Keratinocyte (primary cell): ENCODE measurements around the gene LYSET. TPM values are rescaled to one million over a fixed set of nuclear protein-coding genes. Genes with fewer than 3 reads are reported as not detected.
"Not testable (repeated sequence)": the region's sequence is repeated elsewhere in the genome, so short reads cannot be mapped to it uniquely, and the experiment has no call there.

Experiments used
- DNase-seq: peaks from one replicate; pipeline ENCODE4 v3.0.0-alpha.2; 2011; ENCODE audit warnings: low read depth, missing footprints, low spot score
- FAIRE-seq: peaks from 2 replicates; lab custom pipeline; 2011; peaks lifted over from hg19 to GRCh38; lab: Jason Lieb, UNC
- H2AFZ ChIP-seq: 2 replicates; pipeline ENCODE4 v1.6.0; 2012; ENCODE audit warnings: low read length, control low read depth, inconsistent platforms; ENCODE audit not compliant: control insufficient read depth
- H3K27ac ChIP-seq: 2 replicates; pipeline ENCODE4 v1.5.1; 2011; ENCODE audit warnings: low read length; ENCODE audit not compliant: control insufficient read depth, insufficient read depth
- H3K27me3 ChIP-seq: 3 replicates; pipeline ENCODE4 v1.6.0; 2011; ENCODE audit warnings: low read length; ENCODE audit not compliant: control insufficient read depth, insufficient read depth; ENCODE audit errors: extremely low read depth
- H3K36me3 ChIP-seq, 2 experiments: 2 replicates in 1 of 2; 3 replicates in 1 of 2; pipeline ENCODE4 v1.5.1; 2011; ENCODE audit warnings: low read length in 2 of 2, mild to moderate bottlenecking in 1 of 2; ENCODE audit not compliant: control insufficient read depth in 2 of 2, insufficient read depth in 2 of 2; ENCODE audit errors: extremely low read depth in 1 of 2
- H3K4me1 ChIP-seq: 3 replicates; pipeline ENCODE4 v1.5.1; 2011; ENCODE audit warnings: low read length; ENCODE audit not compliant: control insufficient read depth, insufficient read depth; ENCODE audit errors: extremely low read depth
- H3K4me2 ChIP-seq: 3 replicates; pipeline ENCODE4 v1.6.0; 2011; ENCODE audit warnings: low read depth, low read length; ENCODE audit not compliant: control insufficient read depth, insufficient read depth; ENCODE audit errors: extremely low read depth
- H3K4me3 ChIP-seq, 3 experiments: fragments of 200-600 bp in 1 of 3; sonication (generic) in 1 of 3; 2 replicates in 2 of 3; 3 replicates in 1 of 3; pipeline ENCODE4 v1.5.1; 2011 to 2016; ENCODE audit warnings: low read length in 3 of 3, mild to moderate bottlenecking in 3 of 3, control low read depth in 2 of 3, inconsistent platforms in 1 of 3, low read depth in 1 of 3, mixed read lengths in 1 of 3, mixed run types in 1 of 3, moderate library complexity in 1 of 3; ENCODE audit not compliant: control insufficient read depth in 2 of 3, insufficient read depth in 2 of 3; ENCODE audit errors: extremely low read depth in 1 of 3
- H3K79me2 ChIP-seq: 2 replicates; pipeline ENCODE4 v1.6.0; 2012; ENCODE audit warnings: low read length; ENCODE audit not compliant: control insufficient read depth, insufficient read depth
- H3K9ac ChIP-seq: 3 replicates; pipeline ENCODE4 v1.6.0; 2011; ENCODE audit warnings: low read length; ENCODE audit not compliant: control insufficient read depth, insufficient read depth; ENCODE audit errors: extremely low read depth
- H3K9me1 ChIP-seq: 3 replicates; pipeline ENCODE4 v1.6.0; 2011; ENCODE audit warnings: low read length; ENCODE audit not compliant: control insufficient read depth, insufficient read depth; ENCODE audit errors: extremely low read depth
- H3K9me3 ChIP-seq: 2 replicates; pipeline ENCODE4 v1.5.1; 2012; ENCODE audit warnings: low read depth, low read length; ENCODE audit not compliant: control insufficient read depth
- H4K20me1 ChIP-seq: 3 replicates; pipeline ENCODE4 v1.6.0; 2011; ENCODE audit warnings: low read length; ENCODE audit not compliant: control insufficient read depth, insufficient read depth; ENCODE audit errors: extremely low read depth
- EZH2 ChIP-seq: IDR thresholded peaks from one replicate; pipeline ENCODE4 v1.6.1; 2012; ENCODE audit warnings: inconsistent platforms, mild to moderate bottlenecking, low read length, moderate library complexity
- dilution Hi-C: fragments of 300-500 bp; cut with MboI; formaldehyde crosslinking; loops from one replicate; pipeline ENCODE4 v1.7.0; 2020; ENCODE audit warnings: low sequenced_read_pairs; ENCODE audit not compliant: extremely low pct_ligation_motif_present
- polyA plus RNA-seq, 5 experiments: library from polyadenylated mRNA; depleted of rRNA in 3 of 5; stranded (reverse) in 3 of 5; stranded (forward) in 1 of 5; unstranded in 1 of 5; fragments of >200 nt; gene quantifications; 1 replicate in 1 of 5; 2 replicates in 3 of 5; 3 replicates in 1 of 5; pipeline versions ENCODE4 v1.2.1 to v1.2.3, GENCODE V29; 2011 to 2012; ENCODE audit warnings: missing spikeins in 2 of 5, low read depth in 1 of 5, low replicate concordance in 1 of 5

Gene LYSET
- polyA plus RNA-seq, 1 donor (not counting 4 experiments of a cell fraction or from before 2014, with no cell fraction given) = 24.6 TPM

- Histone ChIP-seq H3K27ac (no peak overlapping the region), H3K27me3 (no peaks in the 10 kb centered on the region), H3K9me1 (no peaks in the 10 kb centered on the region), H3K9ac (no peak overlapping the region), H3K4me3 (no peak overlapping the region), H2AFZ (no peak overlapping the region), H3K9me3 (no peaks in the 10 kb centered on the region), H3K36me3 (no peaks in the 10 kb centered on the region), H4K20me1 (no peaks in the 10 kb centered on the region), H3K79me2 (no peaks in the 10 kb centered on the region), H3K4me1 (no peaks in the 10 kb centered on the region), H3K4me2 (no peak overlapping the region)
- dilution Hi-C loops = no loop called here
- TF ChIP-seq EZH2 = no peak
- no peak for DNase-seq
- FAIRE-seq = no peak
These were observed 21.6 kb upstream of the LYSET start for GRCh38 chr14:93163564-93163963.

- H3K4me2 ChIP-seq, H3K27me3 ChIP-seq, H3K4me1 ChIP-seq, dilution Hi-C loops, H3K9me3 ChIP-seq, H3K4me3 ChIP-seq, H3K79me2 ChIP-seq, H3K27ac ChIP-seq, DNase-seq, H3K36me3 ChIP-seq, H2AFZ ChIP-seq, H3K9me1 ChIP-seq, FAIRE-seq, H3K9ac ChIP-seq, H4K20me1 ChIP-seq: not testable (repeated sequence)
These were observed 19.5 kb upstream of the LYSET start for GRCh38 chr14:93165271-93166265.

DNA sequence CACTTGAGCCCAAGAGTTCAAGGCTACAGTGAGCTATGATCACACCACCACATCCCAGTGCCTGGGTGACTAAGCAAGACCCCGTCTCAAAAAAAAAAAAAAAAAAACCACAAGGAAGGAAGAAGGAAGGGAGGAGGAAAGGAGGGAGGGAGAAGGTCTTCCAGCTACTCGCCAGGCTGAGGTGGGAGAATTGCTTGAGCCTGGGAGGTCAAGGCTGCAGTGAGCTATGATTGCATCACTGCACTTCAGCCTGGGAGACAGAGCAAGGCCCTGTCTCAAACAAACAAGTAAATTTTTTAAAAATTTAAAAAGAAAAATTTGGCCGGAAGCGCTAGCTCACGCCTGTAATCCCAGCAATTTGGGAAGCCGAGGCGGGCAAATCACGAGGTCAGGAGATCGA lies 16.5 kb upstream of the LYSET start:
- H3K27ac ChIP-seq, H3K9ac ChIP-seq, H3K9me3 ChIP-seq, H4K20me1 ChIP-seq, dilution Hi-C loops, H3K4me2 ChIP-seq, DNase-seq, H3K4me3 ChIP-seq, H3K27me3 ChIP-seq, H3K79me2 ChIP-seq, H3K36me3 ChIP-seq, H3K4me1 ChIP-seq, H3K9me1 ChIP-seq, FAIRE-seq, H2AFZ ChIP-seq: not testable (repeated sequence)

GRCh38 chr14:93169619-93170018 lies 15.5 kb upstream of the LYSET start:
- FAIRE-seq, H3K9me1 ChIP-seq, H3K4me2 ChIP-seq, H3K27ac ChIP-seq, H3K79me2 ChIP-seq, H3K9ac ChIP-seq, dilution Hi-C loops, H3K4me1 ChIP-seq, H3K36me3 ChIP-seq, H3K4me3 ChIP-seq, H4K20me1 ChIP-seq, H2AFZ ChIP-seq, H3K9me3 ChIP-seq, H3K27me3 ChIP-seq, DNase-seq: not testable (repeated sequence)

DNA sequence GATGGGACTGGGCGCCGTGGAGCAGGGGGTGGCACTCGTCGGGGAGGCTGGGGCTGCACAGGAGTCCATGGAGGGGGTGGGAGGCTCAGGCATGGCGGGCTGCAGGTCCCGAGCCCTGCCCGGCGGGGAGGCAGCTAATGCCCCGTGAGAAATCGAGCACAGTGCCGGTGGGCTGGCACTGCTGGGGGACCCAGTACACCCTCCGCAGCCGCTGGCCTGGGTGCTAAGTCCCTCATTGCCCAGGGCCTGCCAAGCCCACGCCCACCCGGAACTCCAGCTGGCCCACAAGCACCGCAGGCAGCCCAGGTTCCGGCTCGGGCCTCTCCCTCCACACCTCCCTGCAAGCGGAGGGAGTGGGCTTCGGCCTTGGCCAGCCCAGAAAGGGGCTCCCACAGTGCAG lies 15.0 kb upstream of the LYSET start:
- H3K4me3 ChIP-seq, H3K27me3 ChIP-seq, H3K4me2 ChIP-seq, H3K79me2 ChIP-seq, DNase-seq, H3K9me1 ChIP-seq, H2AFZ ChIP-seq, H3K4me1 ChIP-seq, H3K27ac ChIP-seq, H3K36me3 ChIP-seq, H3K9ac ChIP-seq, dilution Hi-C loops, H3K9me3 ChIP-seq, H4K20me1 ChIP-seq, FAIRE-seq: not testable (repeated sequence)
